Neural cell (in vitro differentiated cells): Measurements from ENCODE around the gene KIT.

Experiments
- CTCF ChIP-seq: fragments of 450-650 bp; IDR thresholded peaks from 2 replicates; pipeline ENCODE4 v1.5.1; 2014; ENCODE audit warnings: antibody characterized with exemption, mild to moderate bottlenecking, moderate library complexity; ENCODE audit not compliant: poor library complexity, severe bottlenecking
- MXI1 ChIP-seq: fragments of 450-650 bp; conservative IDR thresholded peaks from 2 replicates; pipeline ENCODE4 v1.6.1; 2014; ENCODE audit warnings: antibody characterized with exemption, mild to moderate bottlenecking; ENCODE audit not compliant: poor library complexity, severe bottlenecking
- POLR2AphosphoS5 ChIP-seq: IDR thresholded peaks from 2 replicates; pipeline ENCODE4 v1.6.1; 2012
- RAD21 ChIP-seq: fragments of 450-650 bp; conservative IDR thresholded peaks from 2 replicates; pipeline ENCODE4 v1.6.1; 2014; ENCODE audit warnings: antibody characterized with exemption, mild to moderate bottlenecking, moderate library complexity
- SMC3 ChIP-seq: fragments of 450-650 bp; conservative IDR thresholded peaks from 2 replicates; pipeline ENCODE4 v1.6.1; 2014; ENCODE audit warnings: antibody characterized with exemption, mild to moderate bottlenecking, moderate library complexity; ENCODE audit not compliant: poor library complexity

- TF ChIP-seq CTCF (no peak), SMC3 (no peak), POLR2AphosphoS5 (no peak), RAD21 (no peak), MXI1 (no peak)
Measured at GRCh38 chr4:54719378-54719777, 61.6 kb downstream of the KIT start.
